ENCODE data around the gene GUCA1C.

- TF ChIP-seq ZFP30 (CRISPR knock-in tag; IDR thresholded peaks at IDR 0.05) (no peak), ARNTL (CRISPR knock-in tag; IDR thresholded peaks at IDR 0.05; ENCODE audit: borderline replicate concordance, low read depth) (no peak), RARB (CRISPR knock-in tag; IDR thresholded peaks at IDR 0.05) (no peak), ZFP3 (CRISPR knock-in tag; IDR thresholded peaks at IDR 0.05) (no peak), CREB5 (CRISPR knock-in tag; IDR thresholded peaks at IDR 0.05; ENCODE audit: low read depth) (no peak), GLIS3 (CRISPR knock-in tag; IDR thresholded peaks at IDR 0.05) (no peak), TSHZ2 (CRISPR knock-in tag; IDR thresholded peaks at IDR 0.05) (no peak), CSDC2 (CRISPR knock-in tag; IDR thresholded peaks at IDR 0.05) (no peak), SNAI2 (CRISPR knock-in tag; IDR thresholded peaks at IDR 0.05) (no peak), ZNF565 (CRISPR knock-in tag; conservative IDR thresholded peaks at IDR 0.05; ENCODE audit: low read depth) (no peak), PATZ1 (CRISPR knock-in tag; IDR thresholded peaks at IDR 0.05; ENCODE audit: borderline replicate concordance) (no peak), ZNF70 (CRISPR knock-in tag; IDR thresholded peaks at IDR 0.05) (no peak), BACH2 (CRISPR knock-in tag; IDR thresholded peaks at IDR 0.05; ENCODE audit: borderline replicate concordance) (no peak)
These were observed 44.8 kb upstream of the GUCA1C start for GRCh38 chr3:108998436-108998835.
